ENCODE data around the gene OPRM1.
"Not testable (repeated sequence)": the region's sequence is repeated elsewhere in the genome, so short reads cannot be mapped to it uniquely, and the experiment has no call there.

DNA sequence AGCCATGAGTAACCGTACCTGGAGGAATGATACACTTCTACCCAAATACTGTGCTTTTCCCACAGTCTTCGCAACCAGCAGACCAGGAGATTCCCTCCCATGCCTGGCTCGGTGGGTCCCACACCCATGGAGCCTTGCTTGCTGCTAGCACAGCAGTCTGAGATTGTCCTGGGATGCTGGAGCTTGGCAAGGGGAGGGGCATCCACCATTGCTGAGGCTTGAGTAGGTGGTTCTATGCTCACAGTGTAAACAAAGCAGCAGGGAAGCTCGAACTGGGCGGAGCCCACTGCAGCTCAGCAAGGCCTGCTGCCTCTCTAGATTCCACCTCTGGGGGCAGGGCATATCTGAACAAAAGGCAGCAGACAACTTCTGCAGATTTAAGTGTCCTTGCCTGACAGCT, 133.4 kb downstream of the OPRM1 start:
- TF ChIP-seq CTCF (IDR thresholded peaks at IDR 0.05; ENCODE audit: low read depth, low read length, missing input control); REST (IDR thresholded peaks at IDR 0.05); HNF4G (IDR thresholded peaks at IDR 0.05); RAD21 (IDR thresholded peaks at IDR 0.05); GABPA (IDR thresholded peaks at IDR 0.05 in 1 of 2, conservative IDR thresholded peaks at IDR 0.05 in 1 of 2); JUND (IDR thresholded peaks at IDR 0.05): not testable (repeated sequence)
- TF ChIP-seq, protein P1, sequence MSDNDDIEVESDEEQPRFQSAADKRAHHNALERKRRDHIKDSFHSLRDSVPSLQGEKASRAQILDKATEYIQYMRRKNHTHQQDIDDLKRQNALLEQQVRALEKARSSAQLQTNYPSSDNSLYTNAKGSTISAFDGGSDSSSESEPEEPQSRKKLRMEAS (IDR thresholded peaks at IDR 0.05): not testable (repeated sequence)
- TF ChIP-seq, protein P2, sequence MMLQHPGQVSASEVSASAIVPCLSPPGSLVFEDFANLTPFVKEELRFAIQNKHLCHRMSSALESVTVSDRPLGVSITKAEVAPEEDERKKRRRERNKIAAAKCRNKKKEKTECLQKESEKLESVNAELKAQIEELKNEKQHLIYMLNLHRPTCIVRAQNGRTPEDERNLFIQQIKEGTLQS (IDR thresholded peaks at IDR 0.05): not testable (repeated sequence)

All from liver (tissue), 3 donors.